ENCODE measurements around the gene MACROH2A1. TPM values are rescaled to one million over a fixed set of nuclear protein-coding genes. Genes with fewer than 3 reads are reported as not detected.

MACROH2A1 gene
- total and polyA plus RNA-seq, 5 donors from 2014 or later, result 126 to 161 (median 140) TPM

GRCh38 chr5:135342551-135342875 is 56.5 kb downstream of the MACROH2A1 start:
- Histone ChIP-seq H3K36me3 (ENCODE audit: control insufficient read depth, insufficient read depth, low read length) (peaks cover 91% of the 10 kb centered on the region), H3K4me3 (ENCODE audit: low read depth, low read length) (no peak overlapping the region), H3K4me1 (ENCODE audit: control insufficient read depth, insufficient read depth, low read length, poor library complexity, severe bottlenecking) (no peaks in the 10 kb centered on the region), H3K9me3 (ENCODE audit: control insufficient read depth in 2 of 2, low read length in 2 of 2) (no peaks in the 10 kb centered on the region), H3K27ac (ENCODE audit: insufficient read depth, low read length, poor library complexity, severe bottlenecking) (no peak overlapping the region), H3K27me3 (ENCODE audit: control insufficient read depth, insufficient read depth, low read length) (no peaks in the 10 kb centered on the region)
- H3K27ac Mint-ChIP-seq, result peak overlapping the region in 1 of 3 donors; percentile 87
- no peak overlapping the region for H3K4me3 Mint-ChIP-seq
- peaks cover 0 to 4% (median 0%) of the 10 kb centered on the region in 4 donors for H3K4me1 Mint-ChIP-seq
- DNase-seq (no peak), ATAC-seq (ENCODE audit: low read depth in 2 of 2) (no peak)
- H3K27me3 Mint-ChIP-seq, result no peaks in the 10 kb centered on the region
- H3K36me3 Mint-ChIP-seq, result peaks cover 46% of the 10 kb centered on the region
- H3K9me3 Mint-ChIP-seq, result no peaks in the 10 kb centered on the region

DNA sequence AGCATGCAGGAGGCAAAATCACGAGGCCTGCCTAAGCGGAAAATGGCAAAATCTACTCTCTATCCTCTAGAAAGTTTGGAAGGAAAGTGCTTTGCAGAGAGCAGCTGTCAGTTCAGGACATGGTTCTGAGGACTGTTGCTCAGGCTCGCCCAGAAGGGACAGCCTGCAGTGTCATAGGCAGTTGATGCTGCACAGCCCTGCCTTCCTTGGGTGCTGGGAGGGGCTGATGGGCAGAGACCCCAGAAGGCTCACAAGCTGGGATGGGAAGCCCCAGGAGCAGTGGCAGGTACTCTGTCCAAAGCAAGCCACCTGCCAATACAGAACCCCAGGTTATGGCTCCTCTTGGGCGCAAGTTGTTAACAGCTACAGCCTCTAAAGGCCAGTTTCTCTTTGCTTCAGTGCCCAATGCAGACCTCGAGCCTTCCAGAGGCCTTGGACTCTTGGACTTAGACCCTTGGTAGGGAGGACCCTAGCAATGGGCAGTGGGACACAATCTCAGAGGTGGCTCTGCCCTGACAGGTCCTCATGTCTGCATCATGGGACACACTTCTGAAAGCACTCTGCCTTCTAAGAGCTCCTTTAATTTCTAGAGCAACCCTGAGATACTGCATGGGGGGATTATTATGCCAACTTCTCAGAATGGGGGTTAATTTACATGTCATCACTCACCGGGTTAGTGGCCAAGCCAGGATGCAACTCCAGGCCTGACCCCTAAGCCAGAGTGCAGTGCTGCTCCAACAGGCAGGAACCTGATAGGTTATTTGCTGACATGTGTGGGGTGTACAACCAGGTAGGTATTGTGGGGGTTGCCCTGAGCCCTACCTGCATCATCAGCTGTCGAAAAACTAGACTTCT is 57.1 kb downstream of the MACROH2A1 start:
- Mint-ChIP-seq H3K9me3 (no peaks in the 10 kb centered on the region), H3K27ac (peak overlapping the region in 2 of 3 donors; percentile 20 to 87), H3K36me3 (peaks cover 48% of the 10 kb centered on the region), H3K27me3 (no peaks in the 10 kb centered on the region), H3K4me1 (peaks cover 0 to 4% (median 0%) of the 10 kb centered on the region in 4 donors), H3K4me3 (no peak overlapping the region)
- DNase-seq (no peak), ATAC-seq (ENCODE audit: low read depth in 2 of 2) (no peak)
- H3K9me3 ChIP-seq (ENCODE audit: control insufficient read depth in 2 of 2, low read length in 2 of 2), result no peaks in the 10 kb centered on the region
- no peaks in the 10 kb centered on the region for H3K4me1 ChIP-seq (ENCODE audit: control insufficient read depth, insufficient read depth, low read length, poor library complexity, severe bottlenecking)
- H3K36me3 ChIP-seq (ENCODE audit: control insufficient read depth, insufficient read depth, low read length), result peaks cover 95% of the 10 kb centered on the region
- H3K27me3 ChIP-seq (ENCODE audit: control insufficient read depth, insufficient read depth, low read length), result no peaks in the 10 kb centered on the region
- H3K27ac ChIP-seq (ENCODE audit: insufficient read depth, low read length, poor library complexity, severe bottlenecking), result no peak overlapping the region
- H3K4me3 ChIP-seq (ENCODE audit: low read depth, low read length), result no peak overlapping the region

DNA sequence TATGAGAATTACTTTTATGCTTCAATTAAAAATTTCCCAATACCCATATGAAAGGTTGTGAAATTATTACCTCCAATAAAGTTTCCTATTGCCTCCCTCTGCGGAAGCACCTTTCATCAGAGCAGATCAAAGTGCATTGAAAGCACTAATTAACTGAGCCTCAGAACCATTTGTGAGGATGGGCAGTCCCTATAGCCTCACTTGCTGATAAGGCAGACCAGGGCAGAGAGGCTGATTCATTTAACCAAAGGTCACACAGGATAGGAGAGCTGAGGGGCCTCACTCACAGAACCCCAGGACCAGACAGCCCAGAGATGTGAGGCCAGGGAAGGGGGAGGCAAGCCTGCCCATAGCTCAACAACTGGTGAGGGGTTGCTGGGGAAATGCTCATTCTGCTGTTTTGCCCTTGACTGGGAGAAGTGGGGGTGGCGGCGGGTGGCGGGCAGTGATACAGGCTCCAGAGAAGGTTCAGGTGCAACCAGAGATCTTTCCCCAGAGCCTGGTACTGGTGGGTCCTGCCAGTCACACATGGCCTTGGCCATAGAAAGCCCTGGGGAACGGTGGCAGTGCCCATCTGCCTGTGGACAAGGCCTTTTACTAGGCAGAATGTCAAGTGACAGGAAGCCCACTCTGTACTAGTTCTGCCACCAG is 57.9 kb downstream of the MACROH2A1 start:
- Histone ChIP-seq H3K9me3 (ENCODE audit: control insufficient read depth in 2 of 2, low read length in 2 of 2) (no peaks in the 10 kb centered on the region), H3K4me3 (ENCODE audit: low read depth, low read length) (no peak overlapping the region), H3K4me1 (ENCODE audit: control insufficient read depth, insufficient read depth, low read length, poor library complexity, severe bottlenecking) (no peaks in the 10 kb centered on the region), H3K36me3 (ENCODE audit: control insufficient read depth, insufficient read depth, low read length) (peaks cover 98% of the 10 kb centered on the region), H3K27me3 (ENCODE audit: control insufficient read depth, insufficient read depth, low read length) (no peaks in the 10 kb centered on the region), H3K27ac (ENCODE audit: insufficient read depth, low read length, poor library complexity, severe bottlenecking) (no peak overlapping the region)
- Mint-ChIP-seq H3K9me3 (no peaks in the 10 kb centered on the region), H3K27me3 (no peaks in the 10 kb centered on the region), H3K4me3 (no peak overlapping the region), H3K4me1 (no peaks in the 10 kb centered on the region), H3K27ac (peak overlapping the region in 2 of 3 donors; percentile 20 to 63), H3K36me3 (peaks cover 48% of the 10 kb centered on the region)
- no peak for ATAC-seq (ENCODE audit: low read depth in 2 of 2)
- DNase-seq, result no peak

DNA sequence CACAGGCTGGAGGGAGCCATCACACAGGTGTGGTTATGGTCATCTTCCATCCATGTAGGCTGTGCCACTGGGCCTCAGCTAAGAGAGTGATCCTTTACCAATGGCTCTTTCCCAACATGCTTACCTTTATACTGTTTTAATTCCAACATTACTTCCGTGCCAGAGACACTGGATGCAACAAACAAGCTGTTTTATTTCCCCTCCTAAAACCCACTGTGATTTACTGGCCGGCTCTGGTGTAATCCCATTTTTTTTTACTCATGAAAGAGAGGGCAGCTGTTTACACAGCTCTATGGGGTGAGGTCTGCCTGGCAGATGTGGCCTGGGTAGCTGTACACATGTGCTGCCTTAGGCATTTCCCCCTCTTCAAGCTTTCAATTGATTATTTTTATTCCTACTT is 58.5 kb downstream of the MACROH2A1 start:
- Histone ChIP-seq H3K27ac (ENCODE audit: insufficient read depth, low read length, poor library complexity, severe bottlenecking) (no peak overlapping the region), H3K4me3 (ENCODE audit: low read depth, low read length) (no peak overlapping the region), H3K4me1 (ENCODE audit: control insufficient read depth, insufficient read depth, low read length, poor library complexity, severe bottlenecking) (no peaks in the 10 kb centered on the region), H3K27me3 (ENCODE audit: control insufficient read depth, insufficient read depth, low read length) (no peaks in the 10 kb centered on the region), H3K9me3 (ENCODE audit: control insufficient read depth in 2 of 2, low read length in 2 of 2) (no peaks in the 10 kb centered on the region), H3K36me3 (ENCODE audit: control insufficient read depth, insufficient read depth, low read length) (peaks cover 96% of the 10 kb centered on the region)
- Mint-ChIP-seq H3K36me3 (peaks cover 45% of the 10 kb centered on the region), H3K27ac (peak overlapping the region in 1 of 3 donors; percentile 63), H3K4me1 (no peaks in the 10 kb centered on the region), H3K4me3 (no peak overlapping the region), H3K27me3 (no peaks in the 10 kb centered on the region), H3K9me3 (no peaks in the 10 kb centered on the region)
- ATAC-seq (ENCODE audit: low read depth in 2 of 2), result no peak
- DNase-seq, result no peak

GRCh38 chr5:135339623-135340022 is 59.4 kb downstream of the MACROH2A1 start:
- H3K27me3 ChIP-seq (ENCODE audit: control insufficient read depth, insufficient read depth, low read length), result no peaks in the 10 kb centered on the region
- Mint-ChIP-seq H3K27me3 (no peaks in the 10 kb centered on the region), H3K4me3 (no peak overlapping the region), H3K36me3 (peaks cover 42% of the 10 kb centered on the region), H3K4me1 (no peaks in the 10 kb centered on the region), H3K9me3 (no peaks in the 10 kb centered on the region), H3K27ac (no peak overlapping the region)
- H3K9me3 ChIP-seq (ENCODE audit: control insufficient read depth in 2 of 2, low read length in 2 of 2), result no peaks in the 10 kb centered on the region
- no peak overlapping the region for H3K4me3 ChIP-seq (ENCODE audit: low read depth, low read length)
- H3K27ac ChIP-seq (ENCODE audit: insufficient read depth, low read length, poor library complexity, severe bottlenecking), result no peak overlapping the region
- H3K36me3 ChIP-seq (ENCODE audit: control insufficient read depth, insufficient read depth, low read length), result peaks cover 96% of the 10 kb centered on the region
- no peaks in the 10 kb centered on the region for H3K4me1 ChIP-seq (ENCODE audit: control insufficient read depth, insufficient read depth, low read length, poor library complexity, severe bottlenecking)
- no peak for DNase-seq
- no peak for ATAC-seq (ENCODE audit: low read depth in 2 of 2)

- H3K36me3 ChIP-seq (ENCODE audit: control insufficient read depth, insufficient read depth, low read length), result peaks cover 95% of the 10 kb centered on the region
- Mint-ChIP-seq H3K36me3 (peaks cover 44% of the 10 kb centered on the region), H3K4me3 (no peak overlapping the region)
Observed at GRCh38 chr5:135339189-135339588, 59.8 kb downstream of the MACROH2A1 start.

GRCh38 chr5:135337064-135337463 is 62.0 kb downstream of the MACROH2A1 start:
- no peaks in the 10 kb centered on the region for H3K4me1 ChIP-seq (ENCODE audit: control insufficient read depth, insufficient read depth, low read length, poor library complexity, severe bottlenecking)
- ATAC-seq (ENCODE audit: low read depth in 2 of 2), result no peak
- H3K9me3 ChIP-seq (ENCODE audit: control insufficient read depth in 2 of 2, low read length in 2 of 2), result no peaks in the 10 kb centered on the region
- no peak overlapping the region for H3K4me3 ChIP-seq (ENCODE audit: low read depth, low read length)
- Mint-ChIP-seq H3K9me3 (no peaks in the 10 kb centered on the region), H3K4me1 (peaks cover 0 to 5% (median 3%) of the 10 kb centered on the region in 4 donors), H3K27me3 (no peaks in the 10 kb centered on the region), H3K4me3 (no peak overlapping the region), H3K36me3 (peaks cover 32% of the 10 kb centered on the region), H3K27ac (no peak overlapping the region)
- no peak for DNase-seq
- H3K27me3 ChIP-seq (ENCODE audit: control insufficient read depth, insufficient read depth, low read length), result no peaks in the 10 kb centered on the region
- no peak overlapping the region for H3K27ac ChIP-seq (ENCODE audit: insufficient read depth, low read length, poor library complexity, severe bottlenecking)
- peaks cover 83% of the 10 kb centered on the region for H3K36me3 ChIP-seq (ENCODE audit: control insufficient read depth, insufficient read depth, low read length)

More at GRCh38 chr5:135339189-135339588, 59.8 kb downstream of the MACROH2A1 start:
- DNase-seq, result no peak
- ATAC-seq (ENCODE audit: low read depth in 2 of 2), result no peak
- no peaks in the 10 kb centered on the region for H3K9me3 ChIP-seq (ENCODE audit: control insufficient read depth in 2 of 2, low read length in 2 of 2)
- H3K27me3 ChIP-seq (ENCODE audit: control insufficient read depth, insufficient read depth, low read length), result no peaks in the 10 kb centered on the region
- Mint-ChIP-seq H3K27ac (no peak overlapping the region), H3K9me3 (no peaks in the 10 kb centered on the region), H3K27me3 (no peaks in the 10 kb centered on the region), H3K4me1 (no peaks in the 10 kb centered on the region)
- no peak overlapping the region for H3K27ac ChIP-seq (ENCODE audit: insufficient read depth, low read length, poor library complexity, severe bottlenecking)
- no peaks in the 10 kb centered on the region for H3K4me1 ChIP-seq (ENCODE audit: control insufficient read depth, insufficient read depth, low read length, poor library complexity, severe bottlenecking)
- no peak overlapping the region for H3K4me3 ChIP-seq (ENCODE audit: low read depth, low read length)
